AG09309 (cell line): ENCODE measurements around the gene CTBS.

Source experiments
- DNase-seq: peaks from one replicate; pipeline ENCODE4 v3.0.0-alpha.2; 2010; ENCODE audit warnings: low read depth
- H3K4me3 ChIP-seq: 2 replicates; pipeline ENCODE4 v1.5.1; 2011; ENCODE audit warnings: mild to moderate bottlenecking, low read depth, low read length, moderate library complexity; ENCODE audit not compliant: control insufficient read depth
- CTCF ChIP-seq: IDR thresholded peaks from 2 replicates; pipeline ENCODE4 v1.5.1; 2011; ENCODE audit warnings: mild to moderate bottlenecking, low read depth, low read length, inconsistent platforms; ENCODE audit not compliant: insufficient read depth, control insufficient read depth; ENCODE audit errors: missing control alignments

Gene CTBS

DNA sequence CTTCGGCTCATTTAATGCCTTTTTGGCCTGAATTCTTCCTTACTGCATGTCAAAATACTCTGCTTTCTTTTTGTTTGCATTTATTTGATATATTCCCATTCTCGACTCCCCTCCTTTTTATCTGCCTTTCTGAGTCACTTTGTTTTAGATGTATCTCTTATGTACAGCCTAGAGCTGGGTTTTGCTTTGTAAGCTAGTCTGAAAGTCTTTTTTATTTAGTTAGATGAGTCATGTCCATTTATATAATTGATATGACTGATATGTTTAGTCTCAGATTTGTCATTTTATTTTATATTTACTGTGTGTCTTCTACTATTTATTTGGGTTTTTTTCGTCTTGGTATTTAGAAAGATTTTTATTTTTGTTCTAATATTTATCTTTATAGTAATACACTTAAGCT, 34.3 kb downstream of the CTBS start:
- no peak for TF ChIP-seq CTCF
- DNase-seq, result no peak
- no peak overlapping the region for H3K4me3 ChIP-seq

GRCh38 chr1:84538599-84538998, 35.6 kb downstream of the CTBS start:
- H3K4me3 ChIP-seq, result no peak overlapping the region
- TF ChIP-seq CTCF, result no peak
- DNase-seq, result no peak

DNA sequence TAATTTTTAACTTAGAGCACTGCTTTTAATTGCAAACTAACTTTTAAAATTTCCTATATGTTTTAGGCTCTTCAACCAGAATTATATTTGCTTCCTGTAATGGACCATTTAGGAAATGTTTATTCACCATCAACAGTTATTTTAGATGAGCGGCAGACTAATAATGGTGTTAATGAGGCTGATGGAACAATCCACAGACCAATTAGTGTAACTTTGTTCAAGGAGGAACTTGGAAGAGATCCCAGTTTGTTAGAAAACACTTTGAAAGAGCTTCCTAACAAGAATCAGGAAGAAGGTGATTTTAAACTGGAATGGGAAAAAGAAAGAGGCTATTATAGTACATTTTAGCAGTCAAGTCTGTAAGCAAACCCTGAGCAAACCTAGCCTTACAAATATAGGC, 48.5 kb downstream of the CTBS start:
- DNase-seq, result no peak
- no peak for TF ChIP-seq CTCF
- H3K4me3 ChIP-seq, result no peak overlapping the region

DNA sequence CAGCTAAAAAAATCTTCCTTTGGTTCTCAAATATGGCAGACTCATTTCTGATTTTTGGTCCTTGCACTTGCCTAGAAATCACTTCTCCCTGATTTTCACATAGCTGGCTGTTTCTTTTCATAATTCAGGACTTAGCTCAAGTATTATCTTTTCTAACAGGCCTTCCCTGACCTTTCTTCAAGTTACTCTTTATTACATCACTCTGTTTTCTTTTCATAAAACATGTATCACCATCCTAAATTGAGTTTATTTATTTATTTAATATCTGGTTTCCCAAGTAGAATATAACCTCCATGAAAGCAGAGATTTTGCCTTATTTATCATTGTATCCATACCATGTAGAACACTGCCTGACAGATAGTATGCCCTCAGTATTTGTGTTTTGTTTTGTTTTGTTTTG, 49.6 kb downstream of the CTBS start:
- no peak for DNase-seq
- no peak overlapping the region for H3K4me3 ChIP-seq
- TF ChIP-seq CTCF, result no peak

DNA sequence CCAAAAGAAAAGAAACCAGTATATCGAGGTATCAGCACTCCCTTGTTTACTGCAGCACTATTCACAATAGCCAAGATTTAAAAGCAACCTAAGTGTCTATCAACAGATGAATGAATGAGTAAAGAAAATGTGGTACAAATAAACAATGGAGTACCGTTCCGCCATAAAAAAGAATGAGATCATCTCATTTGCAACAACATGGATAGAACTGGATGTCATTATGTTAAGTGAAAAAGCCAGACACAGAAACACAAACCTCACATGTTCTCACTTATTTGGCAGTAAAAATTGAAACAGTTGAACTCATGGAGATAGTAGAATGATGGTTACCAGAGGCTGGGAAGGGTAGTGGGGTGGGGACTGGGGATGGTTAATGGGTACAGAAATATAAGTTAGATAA, 63.6 kb downstream of the CTBS start:
- no peak for DNase-seq
- TF ChIP-seq CTCF, result no peak
- H3K4me3 ChIP-seq, result no peak overlapping the region

GRCh38 chr1:84510165-84510564, 64.1 kb downstream of the CTBS start:
- H3K4me3 ChIP-seq, result no peak overlapping the region
- no peak for TF ChIP-seq CTCF
- DNase-seq, result no peak

- H3K4me3 ChIP-seq, result no peak overlapping the region
- TF ChIP-seq CTCF, result no peak
- no peak for DNase-seq
These were observed 65.2 kb downstream of the CTBS start for GRCh38 chr1:84509029-84509428.
